Measurements from ENCODE around the gene AKIP1.

- TF ChIP-seq EZH2 (IDR thresholded peaks at IDR 0.05; ENCODE audit: borderline replicate concordance, insufficient read depth, low read length, poor library complexity, severe bottlenecking) (no peak), SMC3 (conservative IDR thresholded peaks at IDR 0.05; ENCODE audit: poor library complexity) (no peak), CTCF (IDR thresholded peaks at IDR 0.05; ENCODE audit: poor library complexity, severe bottlenecking) (no peak), POLR2AphosphoS5 (IDR thresholded peaks at IDR 0.05) (no peak), RAD21 (conservative IDR thresholded peaks at IDR 0.05) (no peak), EP300 (conservative IDR thresholded peaks at IDR 0.05; ENCODE audit: poor library complexity, severe bottlenecking) (no peak), TAF1 (IDR thresholded peaks at IDR 0.05; ENCODE audit: low read depth) (no peak)
Observed at GRCh38 chr11:8928205-8928604, 17.2 kb downstream of the AKIP1 start.

Data from neural cell (in vitro differentiated cells).